ENCODE measurements around the gene LRRC32. TPM values are rescaled to one million over a fixed set of nuclear protein-coding genes. Genes with fewer than 3 reads are reported as not detected.

Gene LRRC32
- polyA plus RNA-seq, 1 donor (not counting 4 experiments of a cell fraction or from before 2014, with no cell fraction given): not detected

DNA sequence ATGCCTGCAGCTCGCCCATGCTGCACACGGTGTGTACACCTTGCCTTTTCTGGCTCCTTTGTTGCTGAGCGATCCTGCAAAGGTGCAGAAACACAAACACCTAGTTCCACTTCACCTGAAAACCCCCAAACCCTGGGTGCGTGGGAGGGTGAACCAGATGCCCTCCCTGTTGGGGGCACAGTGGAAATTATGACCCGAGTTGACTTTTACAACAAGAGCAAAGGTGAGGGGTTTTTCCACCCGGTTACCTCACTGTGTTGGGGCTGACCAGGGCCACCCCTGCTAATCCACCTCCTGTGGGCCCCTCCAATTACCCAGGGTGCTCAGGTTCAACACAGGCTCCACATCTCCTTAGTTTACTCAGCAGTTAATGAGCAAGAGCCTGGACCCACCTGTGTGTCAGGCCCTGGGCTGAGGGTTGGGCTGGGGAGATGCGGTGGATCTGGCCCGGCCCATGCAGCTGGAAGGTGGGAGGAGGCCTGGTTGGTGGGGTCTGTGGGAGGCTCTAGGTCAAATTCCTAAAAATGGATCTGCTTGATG, 42.1 kb downstream of the LRRC32 start:
- FAIRE-seq: no peak
- H3K4me2 ChIP-seq (ENCODE audit: control insufficient read depth, extremely low read depth, insufficient read depth, low read depth, low read length): no peak overlapping the region
- no peak overlapping the region for H3K4me3 ChIP-seq (ENCODE audit: control insufficient read depth in 2 of 3, extremely low read depth in 1 of 3, insufficient read depth in 2 of 3, low read depth in 1 of 3, low read length in 3 of 3)
- no peak overlapping the region for H2AFZ ChIP-seq (ENCODE audit: control insufficient read depth, low read length)
- no peaks in the 10 kb centered on the region for H3K9me1 ChIP-seq (ENCODE audit: control insufficient read depth, extremely low read depth, insufficient read depth, low read length)
- H3K4me1 ChIP-seq (ENCODE audit: control insufficient read depth, extremely low read depth, insufficient read depth, low read length): peaks cover 4% of the 10 kb centered on the region
- dilution Hi-C loops (cut with MboI; ENCODE audit: extremely low pct_ligation_motif_present, low sequenced_read_pairs): no loop called here
- H3K9me3 ChIP-seq (ENCODE audit: control insufficient read depth, low read depth, low read length): peaks cover 4% of the 10 kb centered on the region
- no peaks in the 10 kb centered on the region for H4K20me1 ChIP-seq (ENCODE audit: control insufficient read depth, extremely low read depth, insufficient read depth, low read length)
- H3K27ac ChIP-seq (ENCODE audit: control insufficient read depth, insufficient read depth, low read length): no peak overlapping the region
- no peak overlapping the region for H3K9ac ChIP-seq (ENCODE audit: control insufficient read depth, extremely low read depth, insufficient read depth, low read length)
- H3K79me2 ChIP-seq (ENCODE audit: control insufficient read depth, insufficient read depth, low read length): no peaks in the 10 kb centered on the region
- H3K36me3 ChIP-seq (ENCODE audit: control insufficient read depth in 2 of 2, extremely low read depth in 1 of 2, insufficient read depth in 2 of 2, low read length in 2 of 2): no peaks in the 10 kb centered on the region
- no peak for TF ChIP-seq EZH2 (IDR thresholded peaks at IDR 0.05; ENCODE audit: low read length)
- TF ChIP-seq, protein P1, sequence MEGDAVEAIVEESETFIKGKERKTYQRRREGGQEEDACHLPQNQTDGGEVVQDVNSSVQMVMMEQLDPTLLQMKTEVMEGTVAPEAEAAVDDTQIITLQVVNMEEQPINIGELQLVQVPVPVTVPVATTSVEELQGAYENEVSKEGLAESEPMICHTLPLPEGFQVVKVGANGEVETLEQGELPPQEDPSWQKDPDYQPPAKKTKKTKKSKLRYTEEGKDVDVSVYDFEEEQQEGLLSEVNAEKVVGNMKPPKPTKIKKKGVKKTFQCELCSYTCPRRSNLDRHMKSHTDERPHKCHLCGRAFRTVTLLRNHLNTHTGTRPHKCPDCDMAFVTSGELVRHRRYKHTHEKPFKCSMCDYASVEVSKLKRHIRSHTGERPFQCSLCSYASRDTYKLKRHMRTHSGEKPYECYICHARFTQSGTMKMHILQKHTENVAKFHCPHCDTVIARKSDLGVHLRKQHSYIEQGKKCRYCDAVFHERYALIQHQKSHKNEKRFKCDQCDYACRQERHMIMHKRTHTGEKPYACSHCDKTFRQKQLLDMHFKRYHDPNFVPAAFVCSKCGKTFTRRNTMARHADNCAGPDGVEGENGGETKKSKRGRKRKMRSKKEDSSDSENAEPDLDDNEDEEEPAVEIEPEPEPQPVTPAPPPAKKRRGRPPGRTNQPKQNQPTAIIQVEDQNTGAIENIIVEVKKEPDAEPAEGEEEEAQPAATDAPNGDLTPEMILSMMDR (optimal IDR thresholded peaks at IDR 0.05 in 1 of 3, IDR thresholded peaks at IDR 0.05 in 1 of 3, conservative IDR thresholded peaks at IDR 0.05 in 1 of 3; ENCODE audit: extremely low read depth in 1 of 3, insufficient read depth in 2 of 3, low read length in 3 of 3): no peak
- DNase-seq (ENCODE audit: low read depth, low spot score): no peak
- no peaks in the 10 kb centered on the region for H3K27me3 ChIP-seq (ENCODE audit: control insufficient read depth, extremely low read depth, insufficient read depth, low read length)

DNA sequence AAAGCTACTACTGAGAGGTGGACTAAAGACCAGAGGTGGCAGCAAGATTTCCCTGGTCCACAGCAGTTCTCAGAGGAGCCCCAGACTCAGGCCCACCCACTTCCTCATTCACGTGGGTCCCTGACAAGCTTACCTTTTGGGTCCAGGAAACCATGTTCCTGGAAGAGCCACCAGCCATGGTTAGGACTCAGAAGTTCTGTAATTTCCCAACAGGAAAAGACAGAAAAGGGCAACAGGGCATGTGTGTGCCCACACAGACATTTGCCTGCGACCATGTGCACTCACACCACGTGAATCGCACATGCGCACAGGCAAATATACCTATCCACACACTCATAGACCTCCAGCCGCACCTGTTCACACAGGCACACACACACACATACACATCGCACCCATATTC, 42.9 kb downstream of the LRRC32 start:
- FAIRE-seq: no peak
- no peak overlapping the region for H3K27ac ChIP-seq (ENCODE audit: control insufficient read depth, insufficient read depth, low read length)
- no peaks in the 10 kb centered on the region for H3K79me2 ChIP-seq (ENCODE audit: control insufficient read depth, insufficient read depth, low read length)
- H2AFZ ChIP-seq (ENCODE audit: control insufficient read depth, low read length): no peak overlapping the region
- H3K36me3 ChIP-seq (ENCODE audit: control insufficient read depth in 2 of 2, extremely low read depth in 1 of 2, insufficient read depth in 2 of 2, low read length in 2 of 2): no peaks in the 10 kb centered on the region
- H3K27me3 ChIP-seq (ENCODE audit: control insufficient read depth, extremely low read depth, insufficient read depth, low read length): no peaks in the 10 kb centered on the region
- H3K4me2 ChIP-seq (ENCODE audit: control insufficient read depth, extremely low read depth, insufficient read depth, low read depth, low read length): no peak overlapping the region
- no peak overlapping the region for H3K9ac ChIP-seq (ENCODE audit: control insufficient read depth, extremely low read depth, insufficient read depth, low read length)
- no peak for DNase-seq (ENCODE audit: low read depth, low spot score)
- H4K20me1 ChIP-seq (ENCODE audit: control insufficient read depth, extremely low read depth, insufficient read depth, low read length): no peaks in the 10 kb centered on the region
- dilution Hi-C loops (cut with MboI; ENCODE audit: extremely low pct_ligation_motif_present, low sequenced_read_pairs): no loop called here
- peaks cover 4% of the 10 kb centered on the region for H3K9me3 ChIP-seq (ENCODE audit: control insufficient read depth, low read depth, low read length)
- H3K4me3 ChIP-seq (ENCODE audit: control insufficient read depth in 2 of 3, extremely low read depth in 1 of 3, insufficient read depth in 2 of 3, low read depth in 1 of 3, low read length in 3 of 3): no peak overlapping the region
- no peaks in the 10 kb centered on the region for H3K9me1 ChIP-seq (ENCODE audit: control insufficient read depth, extremely low read depth, insufficient read depth, low read length)
- TF ChIP-seq, protein P1 (optimal IDR thresholded peaks at IDR 0.05 in 1 of 3, IDR thresholded peaks at IDR 0.05 in 1 of 3, conservative IDR thresholded peaks at IDR 0.05 in 1 of 3; ENCODE audit: extremely low read depth in 1 of 3, insufficient read depth in 2 of 3, low read length in 3 of 3): no peak
- TF ChIP-seq EZH2 (IDR thresholded peaks at IDR 0.05; ENCODE audit: low read length): no peak
- H3K4me1 ChIP-seq (ENCODE audit: control insufficient read depth, extremely low read depth, insufficient read depth, low read length): peaks cover 4% of the 10 kb centered on the region

All from keratinocyte (primary cell).